ENCODE data around the gene MINDY4B.

GRCh38 chr3:150928234-150928633, 23.0 kb upstream of the MINDY4B start:
- TF ChIP-seq CTCF (IDR thresholded peaks at IDR 0.05), result no peak
- no peak for TF ChIP-seq POLR2A (IDR thresholded peaks at IDR 0.05)
